Mesendoderm (in vitro differentiated cells): Measurements from ENCODE around the gene NEK8.

ENCODE experiments used
- DNase-seq: peaks from one replicate; pipeline ENCODE4 v3.0.0; 2013
- H2AK5ac ChIP-seq: 2 replicates; pipeline ENCODE4 v1.6.1; 2013; ENCODE audit warnings: low read length, inconsistent platforms
- H2BK120ac ChIP-seq: 2 replicates; pipeline ENCODE4 v1.6.1; 2013; ENCODE audit warnings: low read depth, mild to moderate bottlenecking, low read length, moderate library complexity, mixed read lengths
- H2BK15ac ChIP-seq: replicated peaks from 2 replicates; pipeline ENCODE4 v1.6.1; 2013; ENCODE audit warnings: low read depth, mild to moderate bottlenecking, moderate library complexity
- H2BK5ac ChIP-seq: 2 replicates; pipeline ENCODE4 v1.6.1; 2013; ENCODE audit warnings: low read length, inconsistent platforms
- H3K18ac ChIP-seq: 2 replicates; pipeline ENCODE4 v1.6.1; 2013; ENCODE audit warnings: mild to moderate bottlenecking, low read length, mixed read lengths
- H3K23ac ChIP-seq: one replicate; pipeline ENCODE4 v1.6.1; 2013; ENCODE audit warnings: low read length
- H3K27ac ChIP-seq: 2 replicates; pipeline ENCODE4 v1.5.1; 2013; ENCODE audit warnings: low read depth, mild to moderate bottlenecking, inconsistent platforms, low read length, moderate library complexity
- H3K27me3 ChIP-seq: 2 replicates; pipeline ENCODE4 v1.6.1; 2013; ENCODE audit warnings: low read length, control low read depth, mild to moderate bottlenecking, inconsistent platforms; ENCODE audit not compliant: insufficient read depth, poor library complexity
- H3K36me3 ChIP-seq: 2 replicates; pipeline ENCODE4 v1.6.1; 2013; ENCODE audit warnings: low read length, inconsistent platforms; ENCODE audit not compliant: control insufficient read depth, insufficient read depth
- H3K4ac ChIP-seq: one replicate; pipeline ENCODE4 v1.6.1; 2013; ENCODE audit warnings: low read depth, mild to moderate bottlenecking, low read length, moderate library complexity
- H3K4me1 ChIP-seq: 2 replicates; pipeline ENCODE4 v1.6.1; 2013; ENCODE audit warnings: low read depth, low read length, inconsistent platforms; ENCODE audit not compliant: control insufficient read depth
- H3K4me2 ChIP-seq: 2 replicates; pipeline ENCODE4 v1.6.1; 2013; ENCODE audit warnings: low read length
- H3K4me3 ChIP-seq: 2 replicates; pipeline ENCODE4 v1.5.1; 2013; ENCODE audit warnings: mild to moderate bottlenecking, low read length
- H3K56ac ChIP-seq: one replicate; pipeline ENCODE4 v1.6.1; 2013; ENCODE audit warnings: low read length
- H3K79me1 ChIP-seq: 2 replicates; pipeline ENCODE4 v1.6.1; 2013; ENCODE audit warnings: low read length, inconsistent platforms
- H3K79me2 ChIP-seq: 2 replicates; pipeline ENCODE4 v1.6.1; 2013; ENCODE audit warnings: mild to moderate bottlenecking, low read length; ENCODE audit not compliant: control insufficient read depth, insufficient read depth
- H3K9ac ChIP-seq: 2 replicates; pipeline ENCODE4 v1.6.1; 2013; ENCODE audit warnings: low read length, inconsistent platforms
- H4K5ac ChIP-seq: one replicate; pipeline ENCODE4 v1.6.1; 2013; ENCODE audit warnings: low read length
- H4K8ac ChIP-seq: one replicate; pipeline ENCODE4 v1.6.1; 2013; ENCODE audit warnings: low read depth, mild to moderate bottlenecking, control low read depth, low read length, moderate library complexity
- WGBS: extraction: QIAGEN DNeasy Blood & Tissue Kit; methylation state at CpG from one replicate; pipeline ENCODE4 v1.1.7; 2013; ENCODE audit warnings: low lambda C conversion rate, missing lambda C conversion rate; ENCODE audit not compliant: insufficient coverage; ENCODE audit errors: extremely low coverage; 5-methylcytosine and 5-hydroxymethylcytosine counted together

NEK8 gene

GRCh38 chr17:28743243-28744103 is 14.9 kb downstream of the NEK8 start, which contains the start of gene TRAF4:
TSS of gene TRAF4 (plus strand) at chr17:28744011. CDS start at chr17:28744113, 102 bp downstream.
- peak within 1 kb of the TSS; percentile 89 for H2BK120ac ChIP-seq
- no CpG with 5 or more reads among the region's 70 CpGs for WGBS
- H3K23ac ChIP-seq = peak within 1 kb of the TSS; percentile 99
- no peak within 1 kb of the TSS for H4K5ac ChIP-seq
- peaks cover 23% of the 10 kb centered on the region for H3K79me1 ChIP-seq
- peak within 1 kb of the TSS; percentile 86 for H2BK5ac ChIP-seq
- no peak within 1 kb of the TSS for H2BK15ac ChIP-seq
- peak within 1 kb of the TSS; percentile 100 for H3K27ac ChIP-seq
- H3K79me2 ChIP-seq = peaks cover 39% of the 10 kb centered on the region
- H4K8ac ChIP-seq = peak within 1 kb of the TSS; percentile 98
- peaks cover 11% of the 10 kb centered on the region for H3K4me1 ChIP-seq
- peak within 1 kb of the TSS; percentile 99 for H3K56ac ChIP-seq
- H3K36me3 ChIP-seq = peaks cover 19% of the 10 kb centered on the region
- H3K4me2 ChIP-seq = peak within 1 kb of the TSS; percentile 73
- no peaks in the 10 kb centered on the region for H3K27me3 ChIP-seq
- peak within 1 kb of the TSS; percentile 99 for H3K4ac ChIP-seq
- H3K4me3 ChIP-seq = peak within 1 kb of the TSS; percentile 96
- H3K18ac ChIP-seq = peak within 1 kb of the TSS; percentile 98
- DNase-seq = peak; percentile 98
- peak within 1 kb of the TSS; percentile 96 for H3K9ac ChIP-seq
- H2AK5ac ChIP-seq = no peak within 1 kb of the TSS

- H3K27ac ChIP-seq = peak overlapping the region; percentile 98
- WGBS = no CpG with 5 or more reads among the region's 61 CpGs
- peak overlapping the region; percentile 98 for H3K18ac ChIP-seq
- H3K9ac ChIP-seq = peak overlapping the region; percentile 96
- peak overlapping the region; percentile 86 for H2BK5ac ChIP-seq
- H3K4ac ChIP-seq = peak overlapping the region; percentile 99
- no peak overlapping the region for H4K8ac ChIP-seq
- H2AK5ac ChIP-seq = no peak overlapping the region
- H3K36me3 ChIP-seq = peaks cover 23% of the 10 kb centered on the region
- H3K79me1 ChIP-seq = peaks cover 23% of the 10 kb centered on the region
- H4K5ac ChIP-seq = no peak overlapping the region
- peak overlapping the region; percentile 47 for H2BK120ac ChIP-seq
- H3K4me1 ChIP-seq = peaks cover 11% of the 10 kb centered on the region
- H3K56ac ChIP-seq = peak overlapping the region; percentile 99
- peak; percentile 91 for DNase-seq
- H3K27me3 ChIP-seq = no peaks in the 10 kb centered on the region
- H3K23ac ChIP-seq = peak overlapping the region; percentile 54
- H3K79me2 ChIP-seq = peaks cover 39% of the 10 kb centered on the region
- H2BK15ac ChIP-seq = no peak overlapping the region
- H3K4me2 ChIP-seq = peak overlapping the region; percentile 70
- H3K4me3 ChIP-seq = peak overlapping the region; percentile 96
Measured at GRCh38 chr17:28744104-28744971, 15.8 kb downstream of the NEK8 start.

DNA sequence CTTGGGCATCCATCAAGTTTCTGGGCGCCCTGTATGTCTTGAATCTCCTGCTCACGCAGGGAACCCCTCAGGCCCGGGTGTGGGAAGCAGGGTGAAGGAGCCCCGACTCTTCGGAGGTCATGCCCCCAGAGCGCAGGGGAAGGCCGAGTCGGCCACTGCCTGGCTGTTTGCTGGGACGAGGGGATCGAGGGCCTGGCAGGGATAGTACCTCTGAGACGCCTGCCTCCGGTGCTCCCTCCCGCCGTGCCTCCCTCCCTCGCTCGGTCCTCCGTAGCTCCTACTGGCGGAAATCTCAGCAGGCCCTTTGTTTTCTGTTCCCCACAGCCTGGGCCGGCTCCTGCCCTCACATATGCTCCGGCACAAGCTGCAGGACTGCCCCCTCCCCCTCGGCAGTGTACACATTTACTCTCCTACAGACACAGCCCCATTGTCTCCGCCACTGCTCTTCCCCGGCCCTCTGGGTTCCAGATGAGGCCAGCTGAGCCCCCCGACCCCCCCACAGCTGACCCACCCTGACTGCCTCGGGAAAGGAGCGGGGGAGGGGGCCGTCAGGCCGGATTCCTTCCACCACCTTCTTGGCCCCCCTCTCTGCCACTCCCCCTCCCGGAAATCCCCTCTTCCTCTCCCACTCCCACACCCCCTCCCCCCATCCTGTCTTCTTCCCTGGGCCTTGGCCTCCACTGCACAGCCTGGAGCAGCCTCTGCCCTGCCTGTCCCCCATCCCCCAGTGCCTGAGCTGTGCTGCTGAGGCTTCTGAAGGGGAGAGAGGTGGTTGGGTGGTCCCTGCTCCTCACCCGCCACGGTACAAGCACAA is 16.6 kb downstream of the NEK8 start:
- Histone ChIP-seq H3K4me3 (peak overlapping the region; percentile 41), H3K79me1 (peaks cover 23% of the 10 kb centered on the region), H3K27me3 (no peaks in the 10 kb centered on the region), H4K5ac (no peak overlapping the region), H3K4ac (peak overlapping the region; percentile 25), H3K9ac (peak overlapping the region; percentile 91), H3K56ac (peak overlapping the region; percentile 94), H3K4me1 (peaks cover 11% of the 10 kb centered on the region), H2BK120ac (peak overlapping the region; percentile 4), H3K23ac (peak overlapping the region; percentile 54), H3K27ac (peak overlapping the region; percentile 83), H4K8ac (no peak overlapping the region), H2BK15ac (no peak overlapping the region), H2BK5ac (peak overlapping the region; percentile 64), H3K18ac (peak overlapping the region; percentile 98), H3K4me2 (peak overlapping the region; percentile 70), H3K79me2 (peaks cover 39% of the 10 kb centered on the region), H2AK5ac (peak overlapping the region; percentile 4), H3K36me3 (peaks cover 26% of the 10 kb centered on the region)
- DNase-seq = peak; percentile 87
- no CpG with 5 or more reads among the region's 31 CpGs for WGBS

DNA sequence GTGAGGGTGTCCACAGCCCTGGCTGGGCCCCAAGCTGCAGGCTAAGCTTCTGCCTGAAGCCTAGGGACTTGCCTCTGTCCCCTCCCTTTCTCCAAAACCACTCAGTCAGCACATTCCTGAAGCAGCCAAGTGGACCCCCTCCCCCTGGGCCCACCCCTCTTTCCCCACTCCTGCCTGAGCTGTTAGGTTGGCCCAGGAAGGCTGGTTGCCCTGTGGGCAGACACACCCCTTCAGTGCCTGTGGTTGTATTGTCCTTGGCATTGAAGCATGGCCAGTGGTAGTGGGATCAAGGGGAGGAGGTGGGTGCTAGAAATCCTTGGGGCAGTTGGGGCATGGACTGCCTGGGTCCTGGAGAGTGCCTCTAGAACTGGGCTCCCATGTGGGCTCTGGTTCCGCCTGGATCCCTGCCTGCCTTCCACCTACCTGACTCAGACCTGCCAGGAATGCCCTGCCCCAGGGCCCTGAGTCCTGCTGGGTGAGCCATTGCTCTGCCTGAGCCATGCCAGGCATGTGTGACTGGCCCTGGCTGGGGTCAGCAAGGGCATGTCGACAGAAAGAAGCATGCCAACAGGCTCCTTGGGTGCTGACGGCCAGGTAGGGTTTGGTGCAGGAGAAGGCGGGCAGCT is 17.3 kb downstream of the NEK8 start:
- Histone ChIP-seq H3K36me3 (peaks cover 34% of the 10 kb centered on the region), H3K4me3 (peak overlapping the region; percentile 41), H3K4me2 (peak overlapping the region; percentile 70), H2BK15ac (no peak overlapping the region), H3K79me1 (peaks cover 29% of the 10 kb centered on the region), H4K5ac (no peak overlapping the region), H3K56ac (peak overlapping the region; percentile 94), H3K23ac (peak overlapping the region; percentile 31), H2BK5ac (peak overlapping the region; percentile 64), H4K8ac (no peak overlapping the region), H3K27ac (peak overlapping the region; percentile 83), H3K4ac (no peak overlapping the region), H3K79me2 (peaks cover 40% of the 10 kb centered on the region), H2BK120ac (no peak overlapping the region), H3K18ac (no peak overlapping the region), H3K27me3 (no peaks in the 10 kb centered on the region), H3K9ac (peak overlapping the region; percentile 91), H3K4me1 (peaks cover 11% of the 10 kb centered on the region), H2AK5ac (peak overlapping the region; percentile 75)
- DNase-seq = peak; percentile 83
- no CpG with 5 or more reads among the region's 4 CpGs for WGBS

DNA sequence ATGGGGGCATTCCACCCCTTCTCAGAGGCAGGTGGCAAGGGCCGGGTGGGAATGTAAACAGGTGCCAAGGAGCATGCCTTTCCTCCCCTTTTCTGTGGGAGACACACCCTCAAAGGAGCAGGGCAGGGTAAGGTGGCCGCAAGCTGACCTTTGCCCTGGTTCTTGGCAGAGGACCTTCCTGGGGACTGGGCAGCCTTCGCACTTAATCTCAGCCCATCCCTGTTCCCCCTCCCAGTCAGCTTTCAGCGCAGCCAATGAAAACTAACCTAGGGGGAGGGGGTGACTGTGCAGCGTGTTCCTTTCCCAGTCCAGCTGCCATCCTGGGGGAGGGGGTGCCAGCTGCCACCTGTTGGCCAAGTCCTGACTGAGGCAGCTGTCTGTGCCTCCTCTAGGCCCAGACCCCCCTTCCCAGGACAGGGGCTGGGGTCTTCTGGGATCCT is 18.0 kb downstream of the NEK8 start:
- H3K4me3 ChIP-seq = no peak overlapping the region
- peak overlapping the region; percentile 94 for H3K56ac ChIP-seq
- H3K18ac ChIP-seq = no peak overlapping the region
- no peak overlapping the region for H2BK120ac ChIP-seq
- peak overlapping the region; percentile 18 for H3K27ac ChIP-seq
- H3K4me1 ChIP-seq = peaks cover 11% of the 10 kb centered on the region
- peaks cover 30% of the 10 kb centered on the region for H3K79me1 ChIP-seq
- H3K79me2 ChIP-seq = peaks cover 40% of the 10 kb centered on the region
- H3K4me2 ChIP-seq = peak overlapping the region; percentile 70
- no peak overlapping the region for H2AK5ac ChIP-seq
- H3K4ac ChIP-seq = no peak overlapping the region
- no peak overlapping the region for H4K5ac ChIP-seq
- H3K23ac ChIP-seq = no peak overlapping the region
- no peaks in the 10 kb centered on the region for H3K27me3 ChIP-seq
- H2BK5ac ChIP-seq = no peak overlapping the region
- peaks cover 36% of the 10 kb centered on the region for H3K36me3 ChIP-seq
- DNase-seq = peak; percentile 62
- no peak overlapping the region for H2BK15ac ChIP-seq
- peak overlapping the region; percentile 91 for H3K9ac ChIP-seq
- no CpG with 5 or more reads among the region's 5 CpGs for WGBS
- no peak overlapping the region for H4K8ac ChIP-seq
